ENCODE measurements around the gene HERC3.

DNA sequence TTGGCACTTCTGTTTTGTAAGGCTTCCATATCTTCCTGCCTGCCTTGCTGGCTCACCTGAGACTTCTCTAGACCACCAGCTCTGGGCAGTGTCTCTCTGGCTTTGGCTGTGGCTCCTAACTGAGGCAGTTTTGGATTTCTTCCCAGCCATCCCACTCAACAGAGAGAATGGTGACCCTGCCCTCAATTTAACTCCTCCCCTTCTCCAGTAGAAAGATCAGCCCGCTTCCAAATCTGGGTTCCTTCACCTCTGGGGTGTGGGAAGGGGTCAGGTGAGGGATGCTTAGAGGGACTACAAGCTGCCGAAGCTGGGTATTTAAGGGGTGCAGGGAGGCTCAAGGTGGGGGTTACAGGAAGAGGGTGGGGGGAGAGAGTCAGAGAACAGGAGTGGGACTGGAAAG is 81.6 kb downstream of the HERC3 start:
- no peak for TF ChIP-seq SMARCC2 (IDR thresholded peaks at IDR 0.05)
- no peak for TF ChIP-seq EP300 (IDR thresholded peaks at IDR 0.05; ENCODE audit: low read depth in 2 of 2, low read length in 2 of 2)
- TF ChIP-seq EP300 (CRISPR knock-in tag; IDR thresholded peaks at IDR 0.05; ENCODE audit: borderline replicate concordance): no peak
- TF ChIP-seq, protein P1, sequence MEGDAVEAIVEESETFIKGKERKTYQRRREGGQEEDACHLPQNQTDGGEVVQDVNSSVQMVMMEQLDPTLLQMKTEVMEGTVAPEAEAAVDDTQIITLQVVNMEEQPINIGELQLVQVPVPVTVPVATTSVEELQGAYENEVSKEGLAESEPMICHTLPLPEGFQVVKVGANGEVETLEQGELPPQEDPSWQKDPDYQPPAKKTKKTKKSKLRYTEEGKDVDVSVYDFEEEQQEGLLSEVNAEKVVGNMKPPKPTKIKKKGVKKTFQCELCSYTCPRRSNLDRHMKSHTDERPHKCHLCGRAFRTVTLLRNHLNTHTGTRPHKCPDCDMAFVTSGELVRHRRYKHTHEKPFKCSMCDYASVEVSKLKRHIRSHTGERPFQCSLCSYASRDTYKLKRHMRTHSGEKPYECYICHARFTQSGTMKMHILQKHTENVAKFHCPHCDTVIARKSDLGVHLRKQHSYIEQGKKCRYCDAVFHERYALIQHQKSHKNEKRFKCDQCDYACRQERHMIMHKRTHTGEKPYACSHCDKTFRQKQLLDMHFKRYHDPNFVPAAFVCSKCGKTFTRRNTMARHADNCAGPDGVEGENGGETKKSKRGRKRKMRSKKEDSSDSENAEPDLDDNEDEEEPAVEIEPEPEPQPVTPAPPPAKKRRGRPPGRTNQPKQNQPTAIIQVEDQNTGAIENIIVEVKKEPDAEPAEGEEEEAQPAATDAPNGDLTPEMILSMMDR (CRISPR knock-in tag; IDR thresholded peaks at IDR 0.05): no peak
- no peak for TF ChIP-seq ARNT (IDR thresholded peaks at IDR 0.05)
- no peak for TF ChIP-seq PHF8 (CRISPR knock-in tag; IDR thresholded peaks at IDR 0.05)
